Measurements from ENCODE around the gene RNASE3.
"Not testable (repeated sequence)": the region's sequence is repeated elsewhere in the genome, so short reads cannot be mapped to it uniquely, and the experiment has no call there.

Gene RNASE3

GRCh38 chr14:20919038-20919756 lies 28.0 kb downstream of the RNASE3 start:
- not testable (repeated sequence) for DNase-seq

GRCh38 chr14:20923766-20924297 lies 32.6 kb downstream of the RNASE3 start:
- not testable (repeated sequence) for DNase-seq

- DNase-seq, result peak; percentile 63
These were observed 43.1 kb downstream of the RNASE3 start for GRCh38 chr14:20934148-20934762.

GRCh38 chr14:20935303-20935984 lies 44.3 kb downstream of the RNASE3 start:
- DNase-seq, result no peak

Data from stimulated activated CD4-positive, alpha-beta T cell treated with anti-CD3 and anti-CD28 coated beads, Interleukin-15, amount 100 ng/mL, for 24 hours (primary cell).